ENCODE results near the gene OR52D1. TPM values are rescaled to one million over a fixed set of nuclear protein-coding genes. Genes with fewer than 3 reads are reported as not detected.

OR52D1 gene
- not detected for total RNA-seq

- POLR2A ChIA-PET: no interaction called here
- Mint-ChIP-seq H3K36me3 (ENCODE audit: low read depth) (no peaks in the 10 kb centered on the region), H3K27me3 (no peaks in the 10 kb centered on the region), H3K4me1 (peaks cover 2% of the 10 kb centered on the region), H3K4me3 (no peak within 1 kb of the TSS), H3K9me3 (ENCODE audit: low read depth) (no peaks in the 10 kb centered on the region), H3K27ac (no peak within 1 kb of the TSS)
- no peak for DNase-seq
- intact Hi-C loops (cut with DNase I, micrococcal nuclease): no loop called here
- no peak for ATAC-seq
- CTCF ChIA-PET: no interaction called here
These were observed at the start of gene OR52D1 for GRCh38 chr11:5488385-5488784. Gene OR52D1 (plus strand): TSS chr11:5488685. CDS start chr11:5488707, 22 bp downstream.

GRCh38 chr11:5441414-5441813 is 47.1 kb upstream of the OR52D1 start, which contains the start of gene OR51I1:
Gene OR51I1 (minus strand): TSS chr11:5441514. CDS start chr11:5441514, 0 bp downstream.
- Mint-ChIP-seq H3K9me3 (ENCODE audit: low read depth) (no peaks in the 10 kb centered on the region), H3K27ac (no peak within 1 kb of the TSS), H3K27me3 (peaks cover 11% of the 10 kb centered on the region), H3K36me3 (ENCODE audit: low read depth) (no peaks in the 10 kb centered on the region), H3K4me3 (no peak within 1 kb of the TSS), H3K4me1 (no peaks in the 10 kb centered on the region)
- intact Hi-C loops (cut with DNase I, micrococcal nuclease): no loop called here
- DNase-seq: no peak
- ChIA-PET POLR2A (no interaction called here), CTCF (no interaction called here)
- ATAC-seq: no peak

- Mint-ChIP-seq H3K9me3 (ENCODE audit: low read depth) (no peaks in the 10 kb centered on the region), H3K4me1 (no peaks in the 10 kb centered on the region), H3K4me3 (no peak overlapping the region), H3K27me3 (peaks cover 13% of the 10 kb centered on the region), H3K27ac (no peak overlapping the region), H3K36me3 (ENCODE audit: low read depth) (no peaks in the 10 kb centered on the region)
- ATAC-seq (no peak), DNase-seq (no peak)
- CTCF ChIA-PET: no interaction called here
- intact Hi-C loops (cut with DNase I, micrococcal nuclease): no loop called here
- POLR2A ChIA-PET: no interaction called here
These were observed 44.6 kb upstream of the OR52D1 start for GRCh38 chr11:5443835-5444393.

- H3K36me3 Mint-ChIP-seq (ENCODE audit: low read depth): no peaks in the 10 kb centered on the region
These were observed 39.5 kb upstream of the OR52D1 start, which contains the start of gene OR51I2 for GRCh38 chr11:5449023-5449422. Gene OR51I2 (plus strand): TSS chr11:5449323. CDS start chr11:5453489, 4,166 bp downstream.

GRCh38 chr11:5449432-5449831 is 39.1 kb upstream of the OR52D1 start:
- intact Hi-C loops (cut with DNase I, micrococcal nuclease): no loop called here
- Mint-ChIP-seq H3K36me3 (ENCODE audit: low read depth) (no peaks in the 10 kb centered on the region), H3K4me1 (no peaks in the 10 kb centered on the region), H3K27ac (no peak overlapping the region), H3K27me3 (peaks cover 2% of the 10 kb centered on the region), H3K4me3 (no peak overlapping the region), H3K9me3 (ENCODE audit: low read depth) (no peaks in the 10 kb centered on the region)
- CTCF ChIA-PET: no interaction called here
- POLR2A ChIA-PET: no interaction called here
- ATAC-seq (no peak), DNase-seq (no peak)

More at GRCh38 chr11:5449023-5449422, 39.5 kb upstream of the OR52D1 start, which contains the start of gene OR51I2:
- peaks cover 2% of the 10 kb centered on the region for H3K27me3 Mint-ChIP-seq
- H3K4me1 Mint-ChIP-seq: no peaks in the 10 kb centered on the region
- POLR2A ChIA-PET: no interaction called here
- no peak for ATAC-seq
- intact Hi-C loops (cut with DNase I, micrococcal nuclease): no loop called here
- no peak for DNase-seq
- CTCF ChIA-PET: no interaction called here
- no peak within 1 kb of the TSS for H3K27ac Mint-ChIP-seq
- no peaks in the 10 kb centered on the region for H3K9me3 Mint-ChIP-seq (ENCODE audit: low read depth)
- H3K4me3 Mint-ChIP-seq: no peak within 1 kb of the TSS

GRCh38 chr11:5460983-5461621 is 27.4 kb upstream of the OR52D1 start:
- H3K4me3 Mint-ChIP-seq: no peak overlapping the region
- DNase-seq (no peak), ATAC-seq (no peak)
- intact Hi-C loops (cut with DNase I, micrococcal nuclease): no loop called here
- no peaks in the 10 kb centered on the region for H3K4me1 Mint-ChIP-seq
- H3K36me3 Mint-ChIP-seq (ENCODE audit: low read depth): no peaks in the 10 kb centered on the region
- CTCF ChIA-PET: interaction anchor here (0.5 to 1.9 kb wide), 4 partner anchors 12 to 850 kb away, joined by 3 to 6 read pairs (median 3); no protein-coding TSS in a partner anchor
- no peaks in the 10 kb centered on the region for H3K27me3 Mint-ChIP-seq
- POLR2A ChIA-PET: no interaction called here
- no peaks in the 10 kb centered on the region for H3K9me3 Mint-ChIP-seq (ENCODE audit: low read depth)
- no peak overlapping the region for H3K27ac Mint-ChIP-seq

GRCh38 chr11:5467527-5467926 is 21.0 kb upstream of the OR52D1 start:
- H3K36me3 Mint-ChIP-seq (ENCODE audit: low read depth): no peaks in the 10 kb centered on the region
- H3K9me3 Mint-ChIP-seq (ENCODE audit: low read depth): no peaks in the 10 kb centered on the region
- H3K27ac Mint-ChIP-seq: no peak overlapping the region
- POLR2A ChIA-PET: no interaction called here
- H3K27me3 Mint-ChIP-seq: peaks cover 13% of the 10 kb centered on the region
- H3K4me3 Mint-ChIP-seq: no peak overlapping the region
- ATAC-seq (no peak), DNase-seq (no peak)
- H3K4me1 Mint-ChIP-seq: no peaks in the 10 kb centered on the region
- intact Hi-C loops (cut with DNase I, micrococcal nuclease): no loop called here
- CTCF ChIA-PET: no interaction called here

- H3K27me3 Mint-ChIP-seq: peaks cover 17% of the 10 kb centered on the region
- intact Hi-C loops (cut with DNase I, micrococcal nuclease): no loop called here
These were observed 14.6 kb upstream of the OR52D1 start for GRCh38 chr11:5473921-5474320.

GRCh38 chr11:5476186-5476819 is 12.2 kb upstream of the OR52D1 start:
- ATAC-seq: peak; percentile 53
- H3K36me3 Mint-ChIP-seq (ENCODE audit: low read depth): no peaks in the 10 kb centered on the region
- DNase-seq: peak; percentile 59
- H3K9me3 Mint-ChIP-seq (ENCODE audit: low read depth): peaks cover 1% of the 10 kb centered on the region
- H3K4me1 Mint-ChIP-seq: no peaks in the 10 kb centered on the region
- POLR2A ChIA-PET: no interaction called here
- intact Hi-C loops (cut with DNase I, micrococcal nuclease): loop anchor here (1.0 to 5.0 kb wide), 6 partner anchors 77 to 877 kb away; partner anchors contain the start of genes OR52N2 (in 2 of the 2) and OR52E5 (in 1 of the 2)
- CTCF ChIA-PET: interaction anchor here (0.7 to 2.3 kb wide), 12 partner anchors 10 to 877 kb away, joined by 3 to 17 read pairs (median 3); no protein-coding TSS in a partner anchor
- no peak overlapping the region for H3K27ac Mint-ChIP-seq
- H3K4me3 Mint-ChIP-seq: no peak overlapping the region
- H3K27me3 Mint-ChIP-seq: peaks cover 16% of the 10 kb centered on the region

More at GRCh38 chr11:5473921-5474320, 14.6 kb upstream of the OR52D1 start:
- ChIA-PET POLR2A (no interaction called here), CTCF (interaction anchor here (1.5 kb wide), 1 partner anchor 14 kb away, joined by 3 read pairs; no protein-coding TSS in a partner anchor)
- Mint-ChIP-seq H3K9me3 (ENCODE audit: low read depth) (no peaks in the 10 kb centered on the region), H3K36me3 (ENCODE audit: low read depth) (no peaks in the 10 kb centered on the region), H3K27ac (no peak overlapping the region), H3K4me1 (no peaks in the 10 kb centered on the region), H3K4me3 (no peak overlapping the region)
- DNase-seq (no peak), ATAC-seq (no peak)

- Mint-ChIP-seq H3K4me3 (no peak overlapping the region), H3K36me3 (ENCODE audit: low read depth) (no peaks in the 10 kb centered on the region), H3K4me1 (peaks cover 2% of the 10 kb centered on the region), H3K27me3 (no peaks in the 10 kb centered on the region), H3K27ac (no peak overlapping the region), H3K9me3 (ENCODE audit: low read depth) (no peaks in the 10 kb centered on the region)
- POLR2A ChIA-PET: no interaction called here
- ATAC-seq: no peak
- no peak for DNase-seq
- intact Hi-C loops (cut with DNase I, micrococcal nuclease): no loop called here
- CTCF ChIA-PET: interaction anchor here (0.9 kb wide), 1 partner anchor 10 kb away, joined by 3 read pairs; no protein-coding TSS in a partner anchor
These were observed 2.5 kb upstream of the OR52D1 start for GRCh38 chr11:5486003-5486402.

- no peak overlapping the region for H3K27ac Mint-ChIP-seq
- no peaks in the 10 kb centered on the region for H3K9me3 Mint-ChIP-seq (ENCODE audit: low read depth)
These were observed 2.1 kb upstream of the OR52D1 start for GRCh38 chr11:5486421-5486820.

More at GRCh38 chr11:5486421-5486820, 2.1 kb upstream of the OR52D1 start:
- H3K4me1 Mint-ChIP-seq: peaks cover 2% of the 10 kb centered on the region
- H3K27me3 Mint-ChIP-seq: no peaks in the 10 kb centered on the region
- ATAC-seq: peak; percentile 88
- CTCF ChIA-PET: interaction anchor here (0.9 kb wide), 1 partner anchor 10 kb away, joined by 3 read pairs; no protein-coding TSS in a partner anchor
- H3K4me3 Mint-ChIP-seq: no peak overlapping the region
- intact Hi-C loops (cut with DNase I, micrococcal nuclease): no loop called here
- POLR2A ChIA-PET: interaction anchor here (0.6 kb wide), 1 partner anchor 256 kb away, joined by 3 read pairs; no protein-coding TSS in a partner anchor
- no peaks in the 10 kb centered on the region for H3K36me3 Mint-ChIP-seq (ENCODE audit: low read depth)
- peak; percentile 52 for DNase-seq
